Fibroblast of pulmonary artery (primary cell): ENCODE data around the gene ANGPTL7.

Source experiments
- DNase-seq: peaks from one replicate; pipeline ENCODE4 v3.0.0-alpha.2; 2010; ENCODE audit warnings: low read depth
- H3K4me3 ChIP-seq: replicated peaks from 2 replicates; pipeline ENCODE4 v1.5.1; 2011; ENCODE audit warnings: low read depth, mild to moderate bottlenecking, control low read depth, low read length, moderate library complexity
- CTCF ChIP-seq: IDR thresholded peaks from 2 replicates; pipeline ENCODE4 v1.5.1; 2011; ENCODE audit warnings: mild to moderate bottlenecking, control low read depth, low read length, inconsistent platforms; ENCODE audit errors: missing control alignments

Gene ANGPTL7

GRCh38 chr1:11215381-11216005 is 26.3 kb downstream of the ANGPTL7 start:
- no peak for DNase-seq
- H3K4me3 ChIP-seq = no peak overlapping the region
- TF ChIP-seq CTCF = no peak

- DNase-seq = no peak
- TF ChIP-seq CTCF = no peak
These were observed 26.9 kb downstream of the ANGPTL7 start for GRCh38 chr1:11216074-11216473.

GRCh38 chr1:11227106-11228077 is 38.2 kb downstream of the ANGPTL7 start:
- TF ChIP-seq CTCF = no peak
- no peak for DNase-seq
- H3K4me3 ChIP-seq = no peak overlapping the region

More at GRCh38 chr1:11216074-11216473, 26.9 kb downstream of the ANGPTL7 start:
- no peak overlapping the region for H3K4me3 ChIP-seq

GRCh38 chr1:11229203-11229602 is 40.0 kb downstream of the ANGPTL7 start:
- H3K4me3 ChIP-seq = no peak overlapping the region
- no peak for DNase-seq
- TF ChIP-seq CTCF = no peak

GRCh38 chr1:11233208-11233607 is 44.1 kb downstream of the ANGPTL7 start:
- no peak for TF ChIP-seq CTCF
- no peak overlapping the region for H3K4me3 ChIP-seq

GRCh38 chr1:11237356-11237755 is 48.2 kb downstream of the ANGPTL7 start:
- no peak overlapping the region for H3K4me3 ChIP-seq
- no peak for TF ChIP-seq CTCF
- DNase-seq = peak; percentile 4

More at GRCh38 chr1:11233208-11233607, 44.1 kb downstream of the ANGPTL7 start:
- no peak for DNase-seq
